Suprapubic skin (tissue), 4 donors: ENCODE measurements around the gene LGALS1. TPM values are rescaled to one million over a fixed set of nuclear protein-coding genes. Genes with fewer than 3 reads are reported as not detected.
A peak's percentile ranks its signal among the peaks of the same experiment; 100 is the strongest.

ENCODE experiments used
- DNase-seq, 2 donors: peaks; one replicate each; pipeline ENCODE4 v3.0.0-alpha.2; 2019; ENCODE audit warnings: low spot score in 2 of 2
- H3K27ac ChIP-seq: fragments of 200-600 bp; sonication (generic); one replicate; pipeline ENCODE4 v1.5.1; 2019
- H3K27me3 ChIP-seq: fragments of 200-600 bp; sonication (generic); one replicate; pipeline ENCODE4 v1.5.1; 2019
- H3K36me3 ChIP-seq: fragments of 200-600 bp; sonication (generic); one replicate; pipeline ENCODE4 v1.5.1; 2019
- H3K4me1 ChIP-seq: fragments of 200-600 bp; sonication (generic); one replicate; pipeline ENCODE4 v1.5.1; 2019
- H3K4me3 ChIP-seq: fragments of 200-600 bp; sonication (generic); one replicate; pipeline ENCODE4 v1.5.1; 2019; ENCODE audit warnings: mild to moderate bottlenecking
- H3K9me3 ChIP-seq: fragments of 200-600 bp; sonication (generic); one replicate; pipeline ENCODE4 v1.5.1; 2019
- EP300 ChIP-seq: sonication (generic); formaldehyde crosslinking; IDR thresholded peaks from one replicate; pipeline ENCODE4 v1.6.1; 2017; ENCODE audit warnings: antibody characterized with exemption
- POLR2A ChIP-seq, 2 donors: fragments of 450-650 bp; IDR thresholded peaks; one replicate each; pipeline ENCODE4 v1.6.1; 2017; ENCODE audit warnings: antibody characterized with exemption in 2 of 2, mild to moderate bottlenecking in 2 of 2, moderate library complexity in 2 of 2
- POLR2AphosphoS5 ChIP-seq, 3 donors: sonication (generic); formaldehyde crosslinking; IDR thresholded peaks; one replicate each; pipeline ENCODE4 v1.6.1; 2017; ENCODE audit warnings: antibody characterized with exemption in 3 of 3
- WGBS: methylation state at CpG from one replicate; pipeline ENCODE4 v1.1.5; 2018; 5-methylcytosine and 5-hydroxymethylcytosine counted together
- total RNA-seq, 4 donors: library from RNA; depleted of rRNA; stranded (reverse); fragments of >200 nt; gene quantifications; one replicate each; pipeline ENCODE4 v1.1.0, GENCODE V29; 2016
- TF ChIP-seq, protein P1 (sequence below), 2 donors: fragments of 200-600 bp in 1 of 2; fragments of 450-650 bp in 1 of 2; sonication (generic) in 1 of 2; IDR thresholded peaks; one replicate each; pipeline ENCODE4 v1.5.1; 2016 to 2019; ENCODE audit warnings: antibody characterized with exemption in 2 of 2, mild to moderate bottlenecking in 1 of 2, moderate library complexity in 1 of 2

LGALS1 gene
- total RNA-seq, 4 donors from 2014 or later, result 138 to 277 (median 207) TPM

DNA sequence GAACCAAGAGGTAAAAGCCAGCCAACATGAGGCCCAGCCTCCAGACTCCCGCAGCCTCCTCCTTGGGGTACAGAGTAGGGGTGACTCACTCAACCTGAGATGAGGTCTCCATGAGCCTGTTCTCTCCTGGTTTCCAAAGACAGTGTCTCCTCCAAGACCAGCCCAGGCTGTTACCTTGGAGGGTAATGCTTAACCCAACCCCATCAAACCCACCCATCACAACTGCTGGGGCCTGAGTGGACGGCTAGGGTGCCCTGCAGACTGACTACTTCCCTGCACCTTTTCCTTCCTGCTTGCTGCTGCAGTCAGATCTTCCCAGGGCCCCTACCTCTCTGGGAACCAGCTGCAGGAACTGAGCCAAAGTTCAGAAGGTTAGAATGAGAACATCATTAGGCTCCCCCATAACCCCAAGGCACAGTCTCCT, 5.6 kb downstream of the LGALS1 start:
- TF ChIP-seq, protein P1, sequence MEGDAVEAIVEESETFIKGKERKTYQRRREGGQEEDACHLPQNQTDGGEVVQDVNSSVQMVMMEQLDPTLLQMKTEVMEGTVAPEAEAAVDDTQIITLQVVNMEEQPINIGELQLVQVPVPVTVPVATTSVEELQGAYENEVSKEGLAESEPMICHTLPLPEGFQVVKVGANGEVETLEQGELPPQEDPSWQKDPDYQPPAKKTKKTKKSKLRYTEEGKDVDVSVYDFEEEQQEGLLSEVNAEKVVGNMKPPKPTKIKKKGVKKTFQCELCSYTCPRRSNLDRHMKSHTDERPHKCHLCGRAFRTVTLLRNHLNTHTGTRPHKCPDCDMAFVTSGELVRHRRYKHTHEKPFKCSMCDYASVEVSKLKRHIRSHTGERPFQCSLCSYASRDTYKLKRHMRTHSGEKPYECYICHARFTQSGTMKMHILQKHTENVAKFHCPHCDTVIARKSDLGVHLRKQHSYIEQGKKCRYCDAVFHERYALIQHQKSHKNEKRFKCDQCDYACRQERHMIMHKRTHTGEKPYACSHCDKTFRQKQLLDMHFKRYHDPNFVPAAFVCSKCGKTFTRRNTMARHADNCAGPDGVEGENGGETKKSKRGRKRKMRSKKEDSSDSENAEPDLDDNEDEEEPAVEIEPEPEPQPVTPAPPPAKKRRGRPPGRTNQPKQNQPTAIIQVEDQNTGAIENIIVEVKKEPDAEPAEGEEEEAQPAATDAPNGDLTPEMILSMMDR (IDR thresholded peaks at IDR 0.05), result no peak
- TF ChIP-seq POLR2A (IDR thresholded peaks at IDR 0.05), result no peak
- no peak for TF ChIP-seq POLR2AphosphoS5 (IDR thresholded peaks at IDR 0.05)
- no peak for TF ChIP-seq EP300
- WGBS, result 80% methylated on average over 1 of the region's 2 CpGs
- Histone ChIP-seq H3K27me3 (no peaks in the 10 kb centered on the region), H3K36me3 (peaks cover 4% of the 10 kb centered on the region), H3K27ac (no peak overlapping the region), H3K4me1 (peaks cover 46% of the 10 kb centered on the region), H3K4me3 (no peak overlapping the region), H3K9me3 (no peaks in the 10 kb centered on the region)
- DNase-seq, result no peak

DNA sequence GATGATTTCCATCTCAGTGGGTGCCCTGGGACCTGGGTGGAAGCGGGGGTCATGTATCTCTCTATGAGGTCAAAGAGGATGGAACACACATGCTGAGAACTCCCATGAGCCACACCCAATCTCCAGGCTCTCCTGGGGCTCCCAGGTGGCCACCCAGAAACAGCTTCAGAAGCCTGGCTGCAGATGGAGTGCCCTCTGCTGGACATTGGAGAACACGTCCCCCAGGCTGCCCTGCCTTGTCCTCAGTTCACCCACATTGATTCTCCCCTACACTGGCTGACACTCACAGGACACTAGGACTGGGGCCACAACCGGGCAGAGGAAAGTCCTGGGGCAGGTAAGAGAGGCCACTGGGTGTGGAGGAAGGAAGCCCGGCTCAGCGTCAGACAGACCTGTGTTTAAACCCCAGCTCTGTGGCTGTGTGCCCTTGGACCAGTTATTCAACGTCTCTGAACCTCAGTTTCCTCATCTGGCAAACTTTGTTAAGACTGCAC, 6.2 kb downstream of the LGALS1 start:
- Histone ChIP-seq H3K4me1 (peaks cover 42% of the 10 kb centered on the region), H3K27ac (no peak overlapping the region), H3K9me3 (no peaks in the 10 kb centered on the region), H3K27me3 (no peaks in the 10 kb centered on the region), H3K36me3 (peaks cover 4% of the 10 kb centered on the region), H3K4me3 (no peak overlapping the region)
- 0% methylated on average over 2 of the region's 6 CpGs for WGBS
- TF ChIP-seq, protein P1 (IDR thresholded peaks at IDR 0.05), result peak; percentile 66 to 84
- no peak for TF ChIP-seq EP300
- peak in 1 of 2 donors; percentile 89 for DNase-seq

DNA sequence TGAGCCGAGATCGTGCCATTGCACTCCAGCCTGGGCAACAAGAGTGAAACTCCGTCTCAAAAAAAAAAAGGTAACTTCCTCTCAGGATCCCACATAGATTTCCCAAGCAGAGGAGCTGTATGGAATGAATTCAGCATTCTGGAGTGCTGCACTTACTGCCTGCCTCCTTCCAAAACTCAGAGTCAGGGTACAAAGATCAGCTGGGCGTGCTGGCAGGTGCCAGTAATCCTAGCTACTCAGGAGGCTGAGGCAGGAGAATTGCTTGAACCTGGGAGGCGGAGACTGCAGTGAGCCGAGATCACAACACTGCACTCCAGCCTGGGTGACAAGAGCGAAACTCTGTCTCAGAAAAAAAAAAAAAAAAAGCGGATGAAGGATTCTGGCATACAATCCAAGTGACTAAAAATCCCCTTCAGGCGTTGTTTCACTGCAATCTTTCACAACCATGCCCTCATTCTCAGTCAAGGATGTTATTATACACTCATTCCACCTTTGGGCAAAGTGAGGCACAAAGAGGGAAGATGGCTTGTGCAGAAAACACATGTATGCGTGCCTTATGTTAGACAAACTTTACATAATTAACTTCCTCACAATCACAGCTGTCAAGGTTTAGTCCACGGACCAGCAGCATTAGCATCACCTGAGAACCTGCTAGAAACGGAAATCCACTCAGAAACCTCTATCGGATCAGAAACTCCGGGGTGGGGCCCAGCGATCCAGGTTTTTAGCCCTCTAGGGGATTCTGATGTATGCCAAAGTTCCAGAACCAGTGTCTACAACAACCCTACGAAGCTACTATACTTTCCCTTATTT, 9.6 kb downstream of the LGALS1 start:
- WGBS, result 53% methylated on average over 16 of the region's 16 CpGs
- TF ChIP-seq POLR2A (IDR thresholded peaks at IDR 0.05), result no peak
- TF ChIP-seq, protein P1 (IDR thresholded peaks at IDR 0.05), result no peak
- TF ChIP-seq POLR2AphosphoS5 (IDR thresholded peaks at IDR 0.05), result no peak
- TF ChIP-seq EP300, result no peak
- Histone ChIP-seq H3K4me1 (peaks cover 32% of the 10 kb centered on the region), H3K9me3 (no peaks in the 10 kb centered on the region), H3K27me3 (no peaks in the 10 kb centered on the region), H3K27ac (no peak overlapping the region), H3K4me3 (no peak overlapping the region), H3K36me3 (peaks cover 10% of the 10 kb centered on the region)
- DNase-seq, result no peak

DNA sequence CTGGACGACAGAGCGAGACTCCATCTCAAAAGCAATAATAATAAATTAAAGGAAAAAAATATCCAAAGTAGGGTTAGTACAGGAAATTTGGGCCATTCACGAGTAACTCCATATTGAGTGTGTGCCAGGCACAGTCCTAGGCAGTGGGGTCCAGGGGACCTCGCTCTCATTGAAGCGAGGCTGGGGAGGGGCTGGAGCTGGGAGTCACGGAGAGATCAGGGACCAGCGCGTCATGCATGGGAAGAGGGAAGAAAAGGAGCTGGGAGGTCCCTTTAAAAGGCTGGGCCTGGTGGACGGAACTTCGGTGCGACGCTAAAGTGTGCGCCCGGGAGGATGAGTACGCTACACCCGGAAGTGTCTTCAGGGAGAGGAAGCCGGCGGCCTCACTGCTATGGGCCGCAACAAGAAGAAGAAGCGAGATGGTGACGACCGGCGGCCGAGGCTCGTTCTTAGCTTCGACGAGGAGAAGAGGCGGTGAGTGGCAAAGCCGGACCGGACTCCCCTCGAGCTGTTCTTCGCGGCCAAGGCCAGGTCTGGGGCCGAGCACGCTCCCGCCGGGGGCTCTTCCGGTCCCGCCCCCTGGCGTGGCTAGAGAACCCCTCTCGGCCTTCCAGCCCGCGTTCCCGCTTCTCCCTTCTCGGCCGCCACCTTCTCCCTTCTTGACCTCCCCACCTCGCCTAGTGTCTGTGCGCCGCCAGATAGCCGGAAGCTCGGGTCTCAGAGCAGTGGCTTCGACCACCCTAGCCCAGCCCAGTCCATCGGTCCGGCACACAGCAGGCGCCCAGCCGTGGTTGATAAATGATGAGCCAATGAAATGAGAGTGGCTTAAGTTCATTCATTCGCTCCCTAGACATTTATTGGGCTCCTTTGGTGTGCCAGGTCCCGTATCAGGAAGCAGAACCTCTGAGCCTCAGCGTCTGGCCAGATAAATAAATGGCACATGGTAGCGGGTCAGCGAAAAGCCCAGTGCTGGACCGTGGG, 10.9 kb downstream of the LGALS1 start, which contains the start of gene NOL12:
Gene NOL12, plus strand, starts transcription at position 342 of the 981 bp plus-strand sequence. Its CDS starts 50 bp downstream, at position 392.
- Histone ChIP-seq H3K4me1 (peaks cover 41% of the 10 kb centered on the region), H3K9me3 (no peaks in the 10 kb centered on the region), H3K4me3 (peak within 1 kb of the TSS; percentile 96), H3K27ac (peak within 1 kb of the TSS; percentile 85), H3K27me3 (no peaks in the 10 kb centered on the region), H3K36me3 (peaks cover 21% of the 10 kb centered on the region)
- TF ChIP-seq EP300, result no peak
- TF ChIP-seq, protein P1 (IDR thresholded peaks at IDR 0.05), result no peak
- TF ChIP-seq POLR2AphosphoS5 (IDR thresholded peaks at IDR 0.05), result peak in 2 of 3 donors; percentile 70 to 89
- peak in 1 of 2 donors; percentile 21 for TF ChIP-seq POLR2A (IDR thresholded peaks at IDR 0.05)
- DNase-seq, result peak; percentile 86 to 90
- whole genome bisulfite sequencing, result 2% methylated on average over 57 of the region's 62 CpGs
